H9 (cell line): ENCODE measurements around the gene GM2A. TPM values are rescaled to one million over a fixed set of nuclear protein-coding genes. Genes with fewer than 3 reads are reported as not detected.

ENCODE experiments used
- DNase-seq: peaks from one replicate; pipeline ENCODE4 v3.0.0-alpha.2; 2017
- H2AFZ ChIP-seq: one replicate; pipeline ENCODE4 v1.6.1; 2013; ENCODE audit warnings: mild to moderate bottlenecking, low read length, control low read depth, moderate library complexity
- H2AK5ac ChIP-seq: 2 replicates; pipeline ENCODE4 v1.6.1; 2013; ENCODE audit warnings: low read length, control low read depth, mixed read lengths; ENCODE audit not compliant: insufficient read length
- H2BK120ac ChIP-seq: one replicate; pipeline ENCODE4 v1.6.1; 2013; ENCODE audit warnings: low read depth, mild to moderate bottlenecking, low read length, control low read depth, inconsistent platforms; ENCODE audit not compliant: poor library complexity, severe bottlenecking
- H2BK12ac ChIP-seq: 2 replicates; pipeline ENCODE4 v1.6.1; 2013; ENCODE audit warnings: low read length, control low read depth, mixed read lengths, low read depth; ENCODE audit not compliant: insufficient read length
- H2BK15ac ChIP-seq: 2 replicates; pipeline ENCODE4 v1.6.1; 2013; ENCODE audit warnings: low read depth, low read length, control low read depth
- H2BK20ac ChIP-seq: one replicate; pipeline ENCODE4 v1.6.1; 2013; ENCODE audit warnings: low read depth, mild to moderate bottlenecking, low read length, control low read depth, inconsistent platforms; ENCODE audit not compliant: poor library complexity, severe bottlenecking
- H2BK5ac ChIP-seq: 2 replicates; pipeline ENCODE4 v1.6.1; 2013; ENCODE audit warnings: low read length, control low read depth, mixed read lengths; ENCODE audit not compliant: insufficient read length
- H3K14ac ChIP-seq: 2 replicates; pipeline ENCODE4 v1.6.1; 2013; ENCODE audit warnings: low read length, control low read depth; ENCODE audit not compliant: insufficient read depth
- H3K18ac ChIP-seq: 2 replicates; pipeline ENCODE4 v1.6.1; 2013; ENCODE audit warnings: low read depth, mild to moderate bottlenecking, mixed read lengths, low read length, control low read depth; ENCODE audit not compliant: insufficient read length
- H3K23ac ChIP-seq: 2 replicates; pipeline ENCODE4 v1.6.1; 2013; ENCODE audit warnings: low read length, control low read depth, mixed read lengths, low read depth; ENCODE audit not compliant: insufficient read length
- H3K23me2 ChIP-seq: 2 replicates; pipeline ENCODE4 v1.6.1; 2013; ENCODE audit warnings: low read depth, mild to moderate bottlenecking, mixed read lengths, low read length, control low read depth; ENCODE audit not compliant: insufficient read length, poor library complexity, severe bottlenecking
- H3K27ac ChIP-seq: 2 replicates; pipeline ENCODE4 v1.5.1; 2013; ENCODE audit warnings: low read length, control low read depth, mixed read lengths, low read depth; ENCODE audit not compliant: insufficient read length
- H3K27me3 ChIP-seq: 2 replicates; pipeline ENCODE4 v1.6.1; 2013; ENCODE audit warnings: low read length, control low read depth, inconsistent platforms; ENCODE audit not compliant: insufficient read depth
- H3K4ac ChIP-seq: 2 replicates; pipeline ENCODE4 v1.6.1; 2013; ENCODE audit warnings: low read depth, mild to moderate bottlenecking, control low read depth, inconsistent platforms, low read length, moderate library complexity
- H3K4me1 ChIP-seq: 2 replicates; pipeline ENCODE4 v1.6.1; 2013; ENCODE audit warnings: low read length, control low read depth, inconsistent platforms; ENCODE audit not compliant: insufficient read depth
- H3K4me2 ChIP-seq: 2 replicates; pipeline ENCODE4 v1.6.1; 2013; ENCODE audit warnings: low read length, control low read depth, mixed read lengths; ENCODE audit not compliant: insufficient read length, insufficient read depth
- H3K56ac ChIP-seq: 2 replicates; pipeline ENCODE4 v1.6.1; 2013; ENCODE audit warnings: low read depth, mild to moderate bottlenecking, mixed read lengths, low read length, control low read depth; ENCODE audit not compliant: insufficient read length
- H3K79me1 ChIP-seq: 2 replicates; pipeline ENCODE4 v1.6.1; 2013; ENCODE audit warnings: low read depth, mild to moderate bottlenecking, moderate library complexity, low read length, control low read depth, inconsistent platforms; ENCODE audit not compliant: insufficient read depth, poor library complexity, severe bottlenecking
- H3K79me2 ChIP-seq: 2 replicates; pipeline ENCODE4 v1.6.1; 2013; ENCODE audit warnings: low read length, control low read depth, inconsistent platforms; ENCODE audit not compliant: insufficient read depth
- H3K9ac ChIP-seq: 2 replicates; pipeline ENCODE4 v1.6.1; 2013; ENCODE audit warnings: low read length, control low read depth, mixed read lengths; ENCODE audit not compliant: insufficient read length; ENCODE audit errors: extremely low read depth
- H3K9me3 ChIP-seq: one replicate; pipeline ENCODE4 v1.6.1; 2013; ENCODE audit warnings: low read depth, low read length, inconsistent platforms; ENCODE audit not compliant: control insufficient read depth
- H3T11ph ChIP-seq: one replicate; pipeline ENCODE4 v1.6.1; 2013; ENCODE audit warnings: mild to moderate bottlenecking, low read length, control low read depth, inconsistent platforms
- H4K20me1 ChIP-seq: one replicate; pipeline ENCODE4 v1.6.1; 2013; ENCODE audit not compliant: control insufficient read depth, insufficient read length, insufficient read depth
- H4K5ac ChIP-seq: 2 replicates; pipeline ENCODE4 v1.6.1; 2013; ENCODE audit warnings: low read depth, mild to moderate bottlenecking, mixed read lengths, low read length, control low read depth; ENCODE audit not compliant: insufficient read length
- H4K8ac ChIP-seq: replicated peaks from 2 replicates; pipeline ENCODE4 v1.6.1; 2013; ENCODE audit warnings: low read length, control low read depth, mixed read lengths, low read depth; ENCODE audit not compliant: insufficient read length
- H4K91ac ChIP-seq: 2 replicates; pipeline ENCODE4 v1.6.1; 2013; ENCODE audit warnings: low read depth, mild to moderate bottlenecking, moderate library complexity, mixed read lengths, low read length, control low read depth; ENCODE audit not compliant: insufficient read length
- H3K27ac Mint-ChIP-seq, 3 experiments: 2 replicates in 2 of 3; 3 replicates in 1 of 3; pipeline ENCODE4 v1.8.0; 2020 to 2021; ENCODE audit warnings: mixed read lengths in 3 of 3, mild to moderate bottlenecking in 1 of 3, moderate library complexity in 1 of 3
- H3K27me3 Mint-ChIP-seq: 2 replicates; pipeline ENCODE4 v1.8.0; 2021; ENCODE audit warnings: low read depth, mild to moderate bottlenecking, moderate library complexity, mixed read lengths
- H3K36me3 Mint-ChIP-seq, 3 experiments: 2 replicates in 2 of 3; 3 replicates in 1 of 3; pipeline ENCODE4 v1.8.0; 2020 to 2021; ENCODE audit warnings: low read depth in 3 of 3, mixed read lengths in 3 of 3; ENCODE audit not compliant: insufficient read depth in 1 of 3
- H3K4me1 Mint-ChIP-seq, 2 experiments: 2 replicates each; pipeline ENCODE4 v1.8.0; 2020; ENCODE audit warnings: mixed read lengths in 2 of 2
- H3K4me3 Mint-ChIP-seq, 2 experiments: 2 replicates in 1 of 2; 3 replicates in 1 of 2; pipeline ENCODE4 v1.8.0; 2020 to 2021; ENCODE audit warnings: mild to moderate bottlenecking in 2 of 2, mixed read lengths in 2 of 2, moderate library complexity in 1 of 2
- H3K9me3 Mint-ChIP-seq, 2 experiments: 2 replicates in 1 of 2; 3 replicates in 1 of 2; pipeline ENCODE4 v1.8.0; 2020; ENCODE audit warnings: mild to moderate bottlenecking in 2 of 2, mixed read lengths in 2 of 2, moderate library complexity in 1 of 2
- CTCF ChIP-seq: fragments of 200-600 bp; sonication (generic); conservative IDR thresholded peaks from 3 replicates; pipeline ENCODE4 v1.8.0; 2021; ENCODE audit warnings: antibody characterized with exemption, mild to moderate bottlenecking
- WGBS: extraction: QIAGEN DNeasy Blood & Tissue Kit; methylation state at CpG from one replicate; pipeline ENCODE4 v1.1.7; 2013; ENCODE audit warnings: missing lambda C conversion rate, low lambda C conversion rate, mixed read lengths; ENCODE audit not compliant: insufficient read length; ENCODE audit errors: extremely low coverage; 5-methylcytosine and 5-hydroxymethylcytosine counted together
- total RNA-seq: library from RNA; stranded (reverse); gene quantifications from 2 replicates; pipeline ENCODE4 v1.2.1, GENCODE V29; 2021

GM2A gene
- total RNA-seq, 1 experiment from 2014 or later: 27.8 TPM

GRCh38 chr5:151267491-151268260 is 14.7 kb downstream of the GM2A start:
- DNase-seq: no peak
- Histone ChIP-seq H3T11ph (no peak overlapping the region), H3K27me3 (no peaks in the 10 kb centered on the region), H3K9me3 (no peaks in the 10 kb centered on the region), H2BK12ac (no peak overlapping the region), H3K4ac (no peak overlapping the region), H2AK5ac (no peak overlapping the region), H3K23ac (no peak overlapping the region), H2BK5ac (no peak overlapping the region), H3K79me1 (no peaks in the 10 kb centered on the region), H2BK15ac (no peak overlapping the region), H3K9ac (no peak overlapping the region), H3K4me1 (no peaks in the 10 kb centered on the region), H2BK120ac (no peak overlapping the region), H2AFZ (no peak overlapping the region), H3K14ac (no peak overlapping the region), H3K4me2 (no peak overlapping the region), H3K27ac (no peak overlapping the region), H4K8ac (no peak overlapping the region), H2BK20ac (no peak overlapping the region), H4K20me1 (no peaks in the 10 kb centered on the region), H3K23me2 (no peaks in the 10 kb centered on the region), H4K5ac (no peak overlapping the region), H3K79me2 (no peaks in the 10 kb centered on the region), H3K56ac (no peak overlapping the region), H3K18ac (no peak overlapping the region), H4K91ac (no peak overlapping the region)
- Mint-ChIP-seq H3K27me3 (no peaks in the 10 kb centered on the region), H3K36me3 (peaks cover 13 to 27% (median 19%) of the 10 kb centered on the region in 3 experiments), H3K27ac (no peak overlapping the region), H3K4me3 (no peak overlapping the region), H3K4me1 (peaks cover 4% of the 10 kb centered on the region in 2 experiments), H3K9me3 (no peaks in the 10 kb centered on the region)
- TF ChIP-seq CTCF: no peak
- no CpG with 5 or more reads among the region's 11 CpGs for WGBS
